ACHN (cell line): ENCODE data around the gene CTIF.

Experiments
- DNase-seq: peaks from one replicate; pipeline ENCODE4 v3.0.0-alpha.2; 2015
- in situ Hi-C: cut with HindIII; loops from 2 replicates; pipeline ENCODE4 v1.10.0; 2017; ENCODE audit warnings: low sequenced_read_pairs, low pct_ligation_motif_present, low pct_unique_long_range_greater_than_20kb

Gene CTIF

DNA sequence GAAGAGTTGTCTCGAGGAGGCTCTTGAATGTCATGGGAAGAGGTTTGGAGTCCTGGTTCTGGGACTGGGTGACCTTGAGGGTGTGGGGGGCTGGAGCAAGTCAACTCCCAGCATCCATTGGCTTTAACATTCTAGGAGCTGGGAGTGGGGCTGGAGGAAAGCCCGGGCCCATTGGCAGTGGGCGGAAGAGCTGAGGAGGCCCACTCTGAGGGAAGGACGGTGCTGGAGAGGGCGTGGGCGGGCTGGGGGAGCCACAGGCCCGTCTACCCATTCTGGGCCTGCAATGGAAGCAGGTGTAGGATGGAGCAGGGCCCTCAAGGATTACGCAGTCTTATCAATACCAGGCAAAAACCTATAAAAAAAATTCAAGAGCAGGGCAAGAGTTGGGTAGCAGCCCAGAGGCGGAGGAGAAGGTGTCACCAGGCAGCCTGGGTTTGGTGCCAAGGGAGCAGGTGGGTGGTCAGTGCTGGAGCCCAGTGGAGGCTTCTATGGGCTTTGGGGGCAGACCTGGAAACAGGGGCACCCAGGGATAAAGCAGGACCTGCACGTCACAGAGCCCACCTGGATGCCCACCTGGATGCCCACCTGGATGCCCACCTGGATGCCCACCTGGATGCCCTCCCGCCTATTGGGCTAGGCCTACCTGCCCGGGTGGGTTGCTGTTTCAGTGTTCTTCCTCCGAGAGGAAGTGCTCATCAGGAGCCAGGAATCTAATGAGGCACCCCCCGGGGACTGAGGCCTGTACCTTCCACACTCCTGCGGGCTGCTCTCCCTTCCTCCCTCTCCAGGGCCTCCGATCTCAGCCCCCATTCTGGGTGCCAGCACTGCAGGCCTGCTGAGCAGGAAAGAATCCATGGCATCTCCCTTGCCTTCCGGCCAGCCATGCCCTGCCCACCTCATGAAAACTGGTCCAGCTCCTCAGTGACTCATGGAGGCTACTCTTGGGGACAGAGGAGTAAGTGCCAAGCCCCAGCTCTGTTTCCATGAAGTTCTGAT, 71.3 kb downstream of the CTIF start:
- DNase-seq = no peak

DNA sequence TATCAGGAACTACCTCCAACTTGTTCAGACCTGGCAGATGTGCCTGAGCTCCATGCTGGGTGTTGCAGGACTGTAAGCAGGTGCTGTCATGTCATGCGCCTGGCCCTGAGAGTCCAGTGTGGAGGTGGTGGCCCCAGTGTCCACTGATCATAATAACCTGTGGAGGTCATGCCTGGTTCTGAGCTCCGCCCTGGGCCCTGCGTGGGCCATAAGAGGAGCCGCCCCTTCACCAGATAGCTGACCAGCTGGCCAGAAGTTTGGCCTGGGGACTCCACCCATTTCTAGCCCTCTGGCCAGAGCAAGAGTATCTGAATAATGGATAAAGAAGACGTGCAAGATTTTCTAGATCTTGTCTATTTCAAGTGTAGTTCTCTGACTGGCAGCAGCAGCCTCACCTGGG, 72.4 kb downstream of the CTIF start:
- no peak for DNase-seq
- in situ Hi-C loops = no loop called here

More for the DNA sequence above, 71.3 kb downstream of the CTIF start:
- in situ Hi-C loops = no loop called here

DNA sequence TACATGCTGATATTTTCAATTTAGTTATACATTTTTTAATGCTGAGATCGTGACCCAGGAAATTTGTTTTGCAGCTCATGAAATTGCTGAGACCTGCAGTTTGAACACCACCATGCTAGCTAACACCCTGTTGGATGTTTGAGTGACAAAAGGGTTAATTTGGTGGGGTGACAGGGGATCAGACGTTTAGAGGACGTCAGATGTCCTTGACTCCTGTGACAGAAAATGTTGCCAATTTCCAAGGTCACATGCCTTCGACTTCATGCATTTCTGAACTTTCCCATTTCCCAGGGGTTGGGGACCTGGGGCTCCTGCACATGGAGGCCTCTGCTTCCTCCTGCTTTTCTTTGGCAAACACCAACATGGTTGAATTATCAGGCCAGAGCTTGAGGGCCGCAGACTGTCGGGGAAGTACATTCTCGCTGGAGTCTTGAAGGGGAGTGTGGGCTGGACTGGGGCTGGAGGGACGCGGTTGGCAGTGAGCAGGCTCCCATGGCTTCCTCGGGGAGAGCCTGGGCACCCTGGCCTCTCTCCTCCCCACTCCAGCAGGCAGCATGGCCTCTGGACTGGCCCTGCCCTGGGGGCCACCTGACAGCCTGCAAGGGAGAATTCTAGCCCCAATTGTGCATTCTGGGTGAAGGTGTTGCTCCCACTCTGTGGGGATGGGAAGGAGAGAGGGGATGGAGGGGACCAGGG, 73.1 kb downstream of the CTIF start:
- in situ Hi-C loops = no loop called here
- no peak for DNase-seq

DNA sequence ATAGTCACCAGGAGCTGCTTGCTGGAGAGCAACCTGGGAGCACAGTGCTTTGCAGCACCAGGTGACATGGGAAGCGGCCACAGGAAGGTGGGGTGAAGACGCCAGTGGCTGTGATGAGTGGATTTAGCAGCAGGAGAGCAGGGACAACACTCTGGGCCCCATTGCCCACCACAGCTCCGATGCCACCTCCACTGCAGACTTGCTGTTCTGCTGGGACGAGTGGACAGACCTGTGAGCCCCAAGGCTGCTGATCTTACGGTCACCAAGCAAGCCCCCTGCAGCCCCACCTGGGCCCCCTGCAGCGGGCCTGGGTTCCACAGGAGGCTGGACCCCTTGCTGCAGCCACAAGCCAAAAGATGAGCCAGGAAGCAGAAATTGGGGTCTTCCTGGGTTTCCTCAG, 73.7 kb downstream of the CTIF start:
- in situ Hi-C loops = no loop called here

DNA sequence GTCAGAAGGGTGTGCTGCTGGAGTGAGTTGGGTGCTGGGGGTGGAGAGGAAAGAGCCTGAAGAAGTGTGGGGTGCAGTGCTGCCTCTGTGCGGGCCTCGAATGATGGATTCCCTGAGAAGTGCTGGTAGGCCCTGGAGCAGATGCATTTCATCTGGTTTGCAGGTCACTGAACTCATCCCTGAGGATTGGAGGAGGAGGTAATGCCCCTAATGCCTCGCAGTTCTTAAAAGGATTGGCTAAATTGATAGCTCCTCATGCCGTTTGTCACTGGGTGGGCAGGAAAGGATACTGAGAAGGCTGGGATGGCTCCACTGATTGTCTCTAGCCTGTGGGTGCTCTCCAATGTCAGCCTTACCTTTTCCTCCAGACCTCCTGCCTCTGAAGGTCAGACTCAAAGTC, 74.1 kb downstream of the CTIF start:
- no peak for DNase-seq
- in situ Hi-C loops = no loop called here

More for the DNA sequence above, 73.7 kb downstream of the CTIF start:
- no peak for DNase-seq

DNA sequence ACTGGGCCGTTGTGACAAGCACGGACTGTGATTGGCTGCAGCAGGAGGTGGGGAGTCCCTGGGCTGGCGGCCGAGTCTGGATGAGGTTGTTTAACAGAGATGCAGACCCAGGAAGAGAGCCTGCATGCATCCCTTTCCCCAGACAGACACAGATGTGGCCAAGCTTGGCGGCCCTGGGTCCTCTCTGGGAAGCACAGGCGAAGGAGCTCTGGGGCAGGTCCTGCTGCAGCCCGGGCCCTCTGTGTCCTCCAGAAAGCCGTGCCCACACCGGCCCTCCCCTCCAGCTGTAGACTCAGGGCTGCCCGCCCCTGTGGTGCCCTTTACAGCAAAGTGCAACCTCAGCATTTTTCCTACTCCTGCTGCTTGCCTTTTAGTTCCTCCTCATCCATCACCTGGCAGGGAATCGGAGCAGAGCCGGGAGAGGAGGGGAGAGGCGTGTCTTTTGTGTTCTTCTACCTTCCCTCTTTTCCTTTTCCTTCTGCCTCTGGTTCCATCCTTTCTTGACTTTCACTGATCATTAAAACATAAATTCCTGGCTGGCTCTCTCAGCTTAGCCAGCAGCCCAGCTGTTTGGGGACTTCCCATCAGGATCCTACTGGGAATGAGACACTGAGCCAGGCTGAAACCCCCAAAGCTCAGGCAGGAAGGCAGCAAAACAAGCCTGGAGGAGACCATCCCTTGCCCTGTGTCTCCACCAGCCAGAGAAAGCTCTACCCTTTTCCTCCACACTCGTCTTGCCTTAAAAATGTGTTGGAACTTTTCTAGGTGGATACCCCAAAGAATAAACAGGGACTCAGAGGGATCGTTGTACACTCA, 75.0 kb downstream of the CTIF start:
- in situ Hi-C loops = no loop called here
- DNase-seq = no peak

DNA sequence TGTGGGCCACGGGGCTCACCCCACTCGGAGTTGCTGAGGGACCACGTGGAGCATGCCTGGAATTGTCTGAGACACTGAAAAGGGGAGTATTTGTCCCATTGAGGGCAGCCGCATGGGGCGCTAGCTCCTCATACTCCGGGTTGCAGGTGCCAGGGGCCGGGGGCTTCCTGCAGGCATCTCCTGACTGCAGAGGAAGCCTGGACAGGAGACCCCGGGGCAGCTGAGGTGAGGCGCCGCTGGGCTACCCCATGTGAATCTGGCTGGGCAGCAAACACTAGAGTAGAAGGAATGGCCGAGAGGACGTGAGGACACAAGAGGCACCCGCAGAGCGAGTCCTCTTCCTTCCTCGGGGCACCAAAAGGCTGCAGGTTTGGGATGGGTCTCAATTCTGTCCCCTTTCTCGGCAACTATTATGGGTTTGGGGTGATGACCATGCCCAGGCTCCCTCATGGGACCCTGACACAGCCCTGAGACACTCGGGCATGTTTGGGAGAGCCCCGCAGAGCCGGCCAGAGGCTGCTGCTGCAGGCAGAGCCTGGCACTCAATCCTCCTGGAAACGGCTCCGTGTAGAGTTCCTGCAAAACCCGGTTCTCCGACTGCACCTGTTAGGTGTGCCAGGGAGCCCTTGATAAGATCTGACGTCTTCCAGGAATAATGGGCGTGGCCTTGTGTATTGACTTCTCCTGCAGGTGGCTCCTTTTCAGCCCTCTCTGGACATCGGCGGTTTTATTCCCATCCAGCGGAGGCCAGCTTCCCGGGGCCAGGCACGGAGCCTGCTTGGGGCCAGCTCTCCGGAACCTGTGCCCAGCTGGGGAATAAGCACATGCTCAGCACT, 77.0 kb downstream of the CTIF start:
- no peak for DNase-seq
- in situ Hi-C loops = no loop called here

DNA sequence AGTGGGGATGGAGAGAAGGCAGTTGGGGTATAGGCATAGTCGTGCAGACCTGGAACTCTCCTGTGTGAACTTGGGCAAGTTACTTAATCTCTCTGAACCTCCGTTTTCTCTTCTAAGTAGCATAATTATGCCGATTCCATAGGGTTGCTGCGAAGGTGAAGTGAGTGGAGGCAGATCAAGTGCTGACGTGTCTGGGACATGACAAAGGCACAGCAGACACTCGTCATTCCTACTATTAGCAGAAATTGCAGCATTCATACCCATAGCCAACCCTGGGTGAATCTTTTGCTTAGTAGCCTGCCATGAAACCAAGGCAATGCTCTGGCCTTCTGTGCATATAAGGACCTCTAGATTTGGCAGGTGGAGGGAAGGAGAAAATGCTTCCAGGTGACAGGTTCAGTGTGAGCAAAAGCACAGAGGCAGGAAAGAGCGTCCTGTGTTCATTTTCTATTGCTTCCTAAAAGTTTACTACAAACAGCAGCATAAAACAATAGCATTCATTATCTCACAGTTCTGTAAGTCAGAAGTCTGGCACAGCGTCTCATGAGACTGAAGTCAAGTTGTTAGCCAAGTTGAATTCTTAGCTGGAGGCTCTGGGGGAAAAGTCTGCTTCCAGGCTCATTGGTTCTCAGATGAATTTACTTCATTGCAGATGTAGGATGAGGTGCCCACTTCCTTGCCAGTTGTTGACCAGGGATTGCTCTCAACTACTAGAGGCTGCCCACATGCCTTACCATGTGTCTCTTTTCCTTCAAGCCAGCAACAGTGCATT, 77.8 kb downstream of the CTIF start:
- in situ Hi-C loops = no loop called here
- DNase-seq = no peak

DNA sequence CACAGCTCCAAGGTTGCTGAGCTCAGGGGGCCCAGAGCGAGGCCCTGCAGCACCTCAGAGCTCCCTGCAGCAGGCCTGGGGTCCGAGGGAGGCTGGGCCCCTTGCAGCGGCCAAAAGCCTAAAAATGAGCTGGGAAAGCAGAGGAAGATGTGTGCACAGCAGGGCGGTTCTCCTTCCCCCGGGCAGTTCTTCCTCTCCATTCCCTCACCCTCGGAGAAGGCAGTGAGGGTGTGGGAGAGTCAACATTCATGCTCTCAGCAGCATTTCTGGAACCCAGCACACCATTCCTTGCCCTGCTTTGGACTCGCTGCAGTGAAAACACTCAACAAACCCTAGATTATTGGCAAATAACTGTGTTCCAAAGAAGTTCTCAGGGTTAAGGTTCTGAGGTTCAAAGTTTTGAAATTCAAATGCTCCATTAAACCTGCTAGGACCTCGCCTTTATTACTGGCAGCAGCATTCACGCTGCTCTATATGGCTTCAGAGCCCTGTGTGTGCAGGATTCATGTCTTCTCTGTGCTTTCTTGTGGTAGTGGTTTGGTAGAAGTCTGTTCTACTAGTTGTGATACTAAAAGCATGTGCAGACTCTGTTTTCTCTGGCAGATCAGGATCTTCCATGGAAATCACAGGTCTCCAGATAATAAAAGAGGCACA, 79.1 kb downstream of the CTIF start:
- in situ Hi-C loops = no loop called here
- DNase-seq = no peak

DNA sequence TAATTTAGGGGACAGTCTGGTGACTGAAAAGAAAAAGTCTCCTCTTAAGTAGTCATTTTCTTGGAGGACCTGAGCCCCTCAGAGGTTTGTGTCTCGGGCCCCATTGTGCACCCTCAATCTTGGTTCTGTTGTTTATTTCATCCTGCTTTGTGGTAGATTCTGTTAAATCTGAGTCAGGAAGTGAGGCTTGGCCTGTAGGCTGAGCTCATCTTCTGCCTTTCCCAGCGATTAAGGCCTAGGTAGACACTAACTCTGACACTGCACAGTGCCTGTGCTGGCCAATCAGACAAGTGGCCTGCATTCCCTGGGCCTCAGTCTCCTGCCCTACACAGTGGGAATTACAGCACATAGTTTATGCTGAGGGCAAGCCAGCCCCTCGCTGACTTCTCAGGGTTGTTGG, 80.2 kb downstream of the CTIF start:
- in situ Hi-C loops = no loop called here
- no peak for DNase-seq

DNA sequence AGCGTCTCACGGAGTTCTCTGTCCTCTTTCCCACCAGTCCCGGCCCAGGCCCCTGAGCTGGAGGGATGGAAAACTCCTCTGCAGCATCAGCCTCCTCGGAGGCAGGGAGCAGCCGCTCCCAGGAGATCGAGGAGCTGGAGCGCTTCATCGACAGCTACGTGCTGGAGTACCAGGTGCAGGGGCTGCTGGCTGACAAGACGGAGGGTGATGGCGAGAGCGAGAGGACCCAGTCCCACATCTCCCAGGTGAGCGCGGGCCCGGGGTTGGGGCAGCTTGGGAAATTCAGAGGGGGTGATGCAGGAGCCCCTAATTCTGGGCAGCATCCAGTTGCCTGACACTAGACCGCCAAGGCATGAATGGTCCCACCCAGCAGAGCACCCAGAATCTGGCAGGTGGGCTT, 80.7 kb downstream of the CTIF start:
- in situ Hi-C loops = no loop called here

DNA sequence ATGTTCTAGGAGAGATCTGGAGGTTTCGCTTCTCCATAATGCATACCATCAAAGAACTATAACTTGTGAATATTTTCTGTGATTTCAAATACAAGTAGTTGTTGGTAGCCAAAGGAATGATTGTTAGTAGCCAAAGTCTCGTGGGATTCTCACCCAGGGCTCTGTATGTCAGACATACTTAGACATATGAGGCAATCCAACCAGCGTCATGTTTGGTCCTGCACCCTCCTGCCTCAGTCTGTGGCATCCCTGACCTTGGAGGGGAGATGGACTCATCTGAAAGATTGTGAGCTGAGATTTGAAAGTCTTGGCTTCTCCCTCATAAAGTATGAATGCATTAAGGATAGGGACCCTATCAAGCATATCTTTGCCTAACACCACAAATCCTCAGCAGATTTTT, 81.2 kb downstream of the CTIF start:
- DNase-seq = no peak
- in situ Hi-C loops = no loop called here

More for the DNA sequence above, 80.7 kb downstream of the CTIF start:
- no peak for DNase-seq

DNA sequence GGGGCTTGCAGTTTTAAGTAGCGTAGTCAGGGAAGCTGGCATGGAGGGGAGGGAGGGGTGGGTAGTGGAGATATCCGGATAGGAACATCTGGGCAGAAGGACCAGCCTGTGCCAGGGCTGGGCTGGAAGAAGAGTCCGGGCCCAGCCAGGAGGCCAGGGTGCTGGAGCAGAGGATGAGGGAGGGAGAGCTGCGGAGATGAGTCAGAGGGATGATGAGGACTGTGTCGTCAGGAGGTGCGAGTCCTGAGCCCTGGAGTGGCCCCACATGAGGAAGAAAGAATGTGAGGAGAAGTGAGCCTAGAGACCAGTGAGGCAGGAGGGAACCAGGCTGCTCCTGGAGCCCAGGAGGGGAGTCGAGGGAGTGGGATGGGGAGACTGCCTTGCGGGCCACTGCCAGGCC, 82.4 kb downstream of the CTIF start:
- in situ Hi-C loops = no loop called here
- peak; percentile 81 for DNase-seq

DNA sequence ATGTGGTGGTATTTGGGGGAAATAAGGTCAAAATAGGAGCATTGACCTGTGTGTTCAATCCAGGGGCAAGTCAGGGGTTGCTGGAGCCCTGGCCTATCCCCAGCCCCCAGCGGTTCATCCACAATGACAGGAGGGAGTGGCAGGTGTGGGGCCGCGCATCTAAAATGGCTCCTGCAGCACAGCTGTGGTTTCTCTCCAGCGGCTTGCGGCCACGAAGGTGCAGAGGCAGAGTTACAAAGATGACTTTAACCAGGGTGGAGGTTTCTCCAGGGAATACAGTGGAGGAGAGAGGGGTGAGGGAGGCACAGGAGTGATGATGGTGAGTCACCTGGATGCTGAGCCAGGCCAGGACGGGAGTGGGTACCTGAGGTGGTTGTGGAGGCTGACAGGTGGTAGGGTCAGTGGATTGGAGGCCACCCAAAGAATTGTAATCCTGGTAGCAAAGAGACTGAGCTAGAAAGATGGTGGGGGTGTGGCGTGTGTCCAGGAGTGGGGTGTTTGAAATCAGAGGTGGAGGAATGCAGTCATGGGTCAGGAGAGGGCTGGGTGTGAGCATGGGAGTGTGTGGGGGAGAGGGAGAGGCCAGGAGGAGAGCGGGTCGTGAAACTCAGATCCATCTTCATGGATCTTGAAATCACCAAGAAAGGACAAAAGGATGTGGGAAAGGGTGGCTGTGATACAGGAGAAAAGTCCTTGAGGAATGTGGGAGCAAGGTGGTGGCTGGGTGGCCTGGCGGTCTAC, 83.2 kb downstream of the CTIF start:
- in situ Hi-C loops = no loop called here
- DNase-seq = peak; percentile 47

DNA sequence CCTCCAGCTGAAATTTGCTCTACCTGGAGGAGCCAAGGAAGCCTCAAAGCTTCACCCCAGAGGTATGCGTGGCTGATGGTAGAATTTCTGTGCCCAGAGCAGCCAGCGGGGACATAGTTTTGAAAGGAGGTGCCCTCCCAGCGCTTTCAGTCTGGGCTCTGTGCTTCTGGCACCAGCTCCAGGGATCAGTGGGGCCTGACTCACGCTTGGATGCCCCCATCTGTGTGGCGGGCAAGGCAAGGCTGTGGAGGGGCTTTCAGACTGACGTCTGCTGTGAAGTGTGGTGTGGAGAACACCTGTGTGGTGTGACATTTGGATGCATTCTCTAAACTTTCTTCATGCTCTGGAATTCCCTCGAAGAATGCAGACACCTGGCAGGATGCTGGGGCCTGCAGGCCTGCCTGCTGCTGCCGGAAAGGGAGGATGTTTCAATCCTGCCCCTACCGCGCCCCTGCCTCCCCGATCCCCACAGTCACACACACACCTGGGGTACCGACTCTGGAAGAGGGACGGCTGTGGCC, 84.1 kb downstream of the CTIF start:
- in situ Hi-C loops = no loop called here
- peak; percentile 70 for DNase-seq
